Activated naive CD4-positive, alpha-beta T cell treated with anti-CD3 and anti-CD28 coated beads, Interleukin-2, amount 50 U/mL, for 24 hours (primary cell): ENCODE results near the gene CDCA8.

Source experiments
- H3K27ac Mint-ChIP-seq: one replicate; pipeline ENCODE4 v1.8.0; 2021; ENCODE audit warnings: mild to moderate bottlenecking, mixed read lengths
- H3K27me3 Mint-ChIP-seq: one replicate; pipeline ENCODE4 v1.8.0; 2021; ENCODE audit warnings: mixed read lengths
- H3K36me3 Mint-ChIP-seq: one replicate; pipeline ENCODE4 v1.8.0; 2021; ENCODE audit warnings: mixed read lengths
- H3K4me1 Mint-ChIP-seq: one replicate; pipeline ENCODE4 v1.8.0; 2021; ENCODE audit warnings: mixed read lengths
- H3K4me3 Mint-ChIP-seq: one replicate; pipeline ENCODE4 v1.8.0; 2021; ENCODE audit warnings: mild to moderate bottlenecking, mixed read lengths
- H3K9me3 Mint-ChIP-seq: one replicate; pipeline ENCODE4 v1.8.0; 2021; ENCODE audit warnings: mixed read lengths

CDCA8 gene

DNA sequence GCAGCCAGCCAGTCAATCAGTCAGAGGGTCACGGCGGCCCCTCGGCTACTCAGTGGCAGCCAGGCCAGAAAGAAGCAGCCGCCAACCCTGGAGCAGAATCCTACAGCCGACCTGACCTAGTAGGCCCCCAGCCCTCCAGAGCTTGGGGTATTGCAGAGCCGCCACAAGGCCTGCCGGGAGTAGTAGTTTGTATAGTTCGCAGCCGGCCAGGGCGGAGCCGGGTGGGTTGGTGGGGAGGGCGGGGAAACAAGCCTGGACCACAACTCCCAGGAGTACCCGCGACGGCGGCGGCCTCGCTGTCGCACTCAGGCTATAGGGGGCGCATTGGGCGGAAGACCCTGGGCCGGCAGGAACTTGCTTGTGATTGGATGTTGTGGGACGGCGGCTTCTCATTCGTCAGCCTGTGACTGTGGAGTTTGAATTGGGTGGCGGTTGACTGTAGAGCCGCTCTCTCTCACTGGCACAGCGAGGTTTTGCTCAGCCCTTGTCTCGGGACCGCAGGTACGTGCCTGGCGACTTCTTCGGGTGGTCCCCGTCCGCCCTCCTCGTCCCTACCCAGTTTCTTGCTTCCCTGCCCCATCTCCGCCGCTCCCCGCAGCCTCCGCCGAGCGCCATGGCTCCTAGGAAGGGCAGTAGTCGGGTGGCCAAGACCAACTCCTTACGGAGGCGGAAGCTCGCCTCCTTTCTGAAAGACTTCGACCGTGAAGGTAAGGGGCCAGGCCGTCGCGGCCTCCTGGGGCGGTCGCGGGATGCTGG lies at the start of gene CDCA8:
Gene CDCA8 (plus strand): TSS at position 439 of the 756 bp plus-strand sequence. CDS start 175 bp downstream, at position 614.
- peak within 1 kb of the TSS; percentile 93 for H3K4me3 Mint-ChIP-seq
- H3K9me3 Mint-ChIP-seq, result no peaks in the 10 kb centered on the region
- peaks cover 35% of the 10 kb centered on the region for H3K4me1 Mint-ChIP-seq
- H3K27ac Mint-ChIP-seq, result peak within 1 kb of the TSS; percentile 70
- H3K36me3 Mint-ChIP-seq, result peaks cover 10% of the 10 kb centered on the region
- no peaks in the 10 kb centered on the region for H3K27me3 Mint-ChIP-seq

DNA sequence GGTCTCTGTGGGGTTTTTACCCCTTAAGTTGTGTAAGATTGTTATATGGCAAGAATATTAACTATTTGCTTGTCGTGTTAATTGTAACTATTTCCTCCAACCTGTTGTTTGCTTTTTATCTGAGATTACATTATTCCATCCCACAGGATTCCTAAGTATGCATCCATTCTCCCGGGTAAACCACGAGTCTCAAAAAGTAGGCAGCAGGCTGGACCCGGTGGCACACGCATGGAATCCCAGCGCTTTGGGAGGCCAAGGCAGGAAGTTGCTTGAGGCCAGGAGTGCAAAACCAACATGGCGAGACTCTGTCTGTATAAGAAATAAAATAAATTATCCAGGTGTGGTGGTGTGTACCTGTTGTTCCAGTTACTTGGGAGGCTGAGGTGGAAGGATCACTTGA lies 45.0 kb upstream of the CDCA8 start:
- Mint-ChIP-seq H3K9me3 (no peaks in the 10 kb centered on the region), H3K4me1 (no peaks in the 10 kb centered on the region), H3K36me3 (no peaks in the 10 kb centered on the region), H3K27me3 (peaks cover 8% of the 10 kb centered on the region), H3K4me3 (no peak overlapping the region), H3K27ac (no peak overlapping the region)

DNA sequence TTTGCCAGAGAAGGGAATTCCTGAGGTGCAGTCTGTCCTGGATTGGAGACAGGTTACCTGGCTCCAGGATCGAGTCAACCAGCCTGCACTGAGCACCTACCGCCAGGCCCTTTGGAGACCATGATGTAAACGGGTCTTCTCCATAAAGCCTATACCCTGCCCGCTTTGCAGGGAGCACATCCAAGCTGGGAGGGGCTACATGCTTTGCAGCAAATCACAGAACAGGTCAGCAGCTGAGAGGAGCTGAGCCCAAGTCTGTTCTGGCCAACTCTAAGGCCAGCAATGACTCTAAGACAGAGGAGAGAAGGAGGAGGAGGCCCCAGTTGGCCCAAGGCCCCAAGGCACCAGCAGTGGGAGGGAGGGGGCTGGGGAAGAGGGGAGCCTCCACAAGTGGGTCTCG lies 42.1 kb upstream of the CDCA8 start:
- H3K9me3 Mint-ChIP-seq, result no peaks in the 10 kb centered on the region

DNA sequence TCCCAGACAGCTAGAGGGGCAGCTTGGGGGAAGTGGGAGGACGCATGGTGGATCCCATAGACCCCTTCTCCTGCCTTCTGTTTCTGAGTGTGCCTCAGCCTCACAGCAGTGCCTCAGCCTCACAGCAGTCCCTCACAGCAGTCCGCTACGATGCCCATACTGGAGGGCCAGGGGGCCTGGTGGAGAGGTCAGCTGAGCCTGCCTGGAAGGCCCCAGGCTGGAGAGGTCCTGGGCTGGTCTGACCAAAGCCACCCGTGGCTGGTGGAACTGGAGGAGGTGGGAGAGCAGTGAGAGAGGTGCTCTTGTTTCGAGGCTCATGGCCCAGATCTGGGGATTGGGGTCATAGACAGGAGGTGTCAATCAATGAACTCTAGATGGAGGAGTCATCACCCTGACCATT lies 41.6 kb upstream of the CDCA8 start:
- Mint-ChIP-seq H3K27me3 (peaks cover 6% of the 10 kb centered on the region), H3K36me3 (no peaks in the 10 kb centered on the region), H3K4me1 (no peaks in the 10 kb centered on the region), H3K4me3 (no peak overlapping the region), H3K9me3 (no peaks in the 10 kb centered on the region), H3K27ac (no peak overlapping the region)

More for the DNA sequence above, 42.1 kb upstream of the CDCA8 start:
- Mint-ChIP-seq H3K27ac (no peak overlapping the region), H3K4me1 (no peaks in the 10 kb centered on the region), H3K36me3 (no peaks in the 10 kb centered on the region), H3K27me3 (peaks cover 6% of the 10 kb centered on the region), H3K4me3 (no peak overlapping the region)

DNA sequence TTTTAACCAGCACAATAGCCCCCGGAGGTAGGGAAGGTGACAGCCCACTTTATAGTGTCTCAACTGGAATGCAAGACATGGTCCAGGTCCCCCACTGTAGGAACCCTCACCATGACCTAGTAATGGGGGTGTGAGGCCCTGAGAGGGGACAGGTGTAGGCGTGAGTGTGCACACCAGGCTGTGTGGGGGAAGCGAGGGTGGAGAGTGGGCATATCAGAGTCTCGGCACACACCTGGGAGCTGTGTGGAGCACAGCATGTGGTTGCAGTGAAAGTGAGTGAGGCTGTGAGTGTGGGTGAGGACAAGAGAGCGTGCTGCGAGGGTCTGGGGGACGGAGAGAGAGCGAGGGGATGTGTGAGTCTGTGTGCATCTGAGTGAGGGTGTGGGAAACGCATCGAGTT lies 40.5 kb upstream of the CDCA8 start:
- H3K36me3 Mint-ChIP-seq, result no peaks in the 10 kb centered on the region
- no peaks in the 10 kb centered on the region for H3K4me1 Mint-ChIP-seq
- H3K27ac Mint-ChIP-seq, result no peak overlapping the region
- no peak overlapping the region for H3K4me3 Mint-ChIP-seq
- peaks cover 4% of the 10 kb centered on the region for H3K27me3 Mint-ChIP-seq
- no peaks in the 10 kb centered on the region for H3K9me3 Mint-ChIP-seq

DNA sequence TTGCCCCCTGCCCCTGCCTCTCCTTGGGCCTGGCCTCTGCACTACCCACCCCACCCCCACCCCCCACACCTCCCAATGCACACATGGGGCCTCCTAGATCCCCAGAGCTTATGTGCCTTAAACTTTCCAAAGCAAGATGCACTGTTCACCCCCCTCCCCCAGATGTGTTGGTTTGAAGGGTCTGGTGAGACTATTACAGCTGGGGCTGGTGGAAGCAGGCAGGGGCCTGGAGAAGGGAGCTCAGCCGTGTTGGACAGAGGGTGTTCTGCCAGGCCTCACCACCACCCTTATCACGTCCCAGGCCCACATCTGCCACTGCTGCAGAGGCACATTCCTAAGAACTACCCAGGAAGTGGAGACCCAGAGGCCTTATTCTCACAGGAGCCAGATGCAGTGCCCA lies 39.3 kb upstream of the CDCA8 start:
- Mint-ChIP-seq H3K36me3 (no peaks in the 10 kb centered on the region), H3K4me1 (no peaks in the 10 kb centered on the region), H3K4me3 (no peak overlapping the region), H3K27ac (no peak overlapping the region), H3K9me3 (no peaks in the 10 kb centered on the region), H3K27me3 (no peaks in the 10 kb centered on the region)

DNA sequence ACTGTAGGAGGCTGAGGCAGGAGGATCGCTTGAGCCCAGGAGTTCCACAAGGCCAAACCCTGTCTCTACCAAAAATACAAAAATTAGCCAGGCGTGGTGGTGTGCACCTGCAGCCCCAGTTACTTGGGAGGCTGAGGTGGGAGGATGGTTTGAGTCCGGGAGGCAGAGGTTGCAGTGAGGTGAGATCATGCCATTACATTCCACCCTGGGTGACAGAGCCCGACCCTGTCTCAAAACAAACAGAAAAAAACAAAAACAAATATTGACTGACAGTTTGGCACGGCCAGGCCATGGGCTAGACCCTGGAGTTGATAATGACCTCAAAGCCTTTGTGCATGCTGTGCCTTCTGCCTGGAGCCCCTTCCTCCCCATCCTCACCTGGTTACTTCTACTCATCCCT lies 38.4 kb upstream of the CDCA8 start:
- H3K4me3 Mint-ChIP-seq, result no peak overlapping the region

DNA sequence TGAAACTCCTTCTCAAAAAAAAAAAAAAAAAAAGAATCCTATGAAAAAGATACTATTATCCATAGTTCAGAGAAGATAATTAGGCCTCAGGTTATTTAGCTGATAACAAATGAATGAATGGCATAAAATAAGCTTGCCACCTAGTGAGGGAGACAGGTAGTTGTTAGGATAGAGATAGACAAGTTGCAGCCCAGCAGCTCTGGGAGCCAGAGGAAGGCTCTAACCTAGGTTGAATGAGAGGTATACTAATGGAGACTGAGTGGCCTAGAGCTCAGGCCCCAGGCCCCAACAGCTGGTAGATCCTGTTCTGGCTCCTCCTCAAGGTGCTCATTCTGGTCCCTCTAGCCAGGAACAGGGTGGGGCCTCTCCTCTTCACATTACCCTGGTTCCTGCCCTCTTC lies 37.0 kb upstream of the CDCA8 start:
- Mint-ChIP-seq H3K27ac (no peak overlapping the region), H3K36me3 (no peaks in the 10 kb centered on the region), H3K27me3 (peaks cover under 1% of the 10 kb centered on the region), H3K4me1 (no peaks in the 10 kb centered on the region), H3K4me3 (no peak overlapping the region), H3K9me3 (no peaks in the 10 kb centered on the region)

More for the DNA sequence above, 38.4 kb upstream of the CDCA8 start:
- Mint-ChIP-seq H3K9me3 (no peaks in the 10 kb centered on the region), H3K27ac (no peak overlapping the region), H3K36me3 (no peaks in the 10 kb centered on the region), H3K4me1 (no peaks in the 10 kb centered on the region), H3K27me3 (no peaks in the 10 kb centered on the region)

DNA sequence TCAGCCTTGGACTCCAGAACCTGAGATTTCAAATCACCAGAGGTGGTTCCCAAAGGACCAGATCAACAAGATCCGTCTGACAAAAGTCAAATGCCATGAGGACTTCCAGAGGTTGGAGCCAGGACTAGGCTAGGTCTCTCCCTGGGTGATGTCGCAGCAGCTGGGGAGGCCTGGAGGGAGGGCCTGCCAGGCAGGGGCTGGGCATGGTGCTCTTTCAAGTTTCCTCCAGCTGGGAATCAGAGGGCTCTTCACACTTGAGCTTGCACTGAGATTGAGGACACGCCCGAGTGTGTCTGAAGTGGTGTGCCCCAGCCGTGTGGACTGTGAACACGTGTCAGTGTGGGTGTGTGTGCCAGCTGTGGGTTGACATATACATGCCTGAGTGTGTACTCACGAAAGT lies 36.3 kb upstream of the CDCA8 start:
- H3K27me3 Mint-ChIP-seq, result peaks cover 2% of the 10 kb centered on the region
- no peaks in the 10 kb centered on the region for H3K9me3 Mint-ChIP-seq
- H3K36me3 Mint-ChIP-seq, result no peaks in the 10 kb centered on the region
- H3K4me3 Mint-ChIP-seq, result no peak overlapping the region
- no peak overlapping the region for H3K27ac Mint-ChIP-seq
- H3K4me1 Mint-ChIP-seq, result no peaks in the 10 kb centered on the region

DNA sequence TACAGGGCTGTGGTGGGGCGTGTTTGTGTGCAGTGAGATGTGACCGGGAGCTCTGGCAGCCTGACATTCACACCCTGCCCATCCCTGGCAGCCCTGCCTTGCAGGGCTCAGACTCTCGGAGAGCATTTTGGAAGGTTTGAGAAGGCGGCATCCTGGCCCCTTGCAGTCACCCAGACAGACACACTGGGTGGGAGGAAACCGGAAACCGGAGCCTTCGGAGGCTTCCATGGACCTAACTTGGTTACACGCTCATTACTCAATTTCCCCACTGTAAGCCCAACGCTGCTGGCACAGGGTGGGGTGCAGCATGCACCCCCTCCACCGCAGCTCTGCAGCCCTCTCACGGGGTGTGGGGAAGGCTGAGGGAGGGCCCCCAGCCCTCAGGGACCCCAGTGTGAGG lies 35.4 kb upstream of the CDCA8 start:
- no peaks in the 10 kb centered on the region for H3K9me3 Mint-ChIP-seq
- no peak overlapping the region for H3K27ac Mint-ChIP-seq
- H3K4me3 Mint-ChIP-seq, result no peak overlapping the region
- H3K4me1 Mint-ChIP-seq, result no peaks in the 10 kb centered on the region
- no peaks in the 10 kb centered on the region for H3K36me3 Mint-ChIP-seq
- H3K27me3 Mint-ChIP-seq, result peaks cover 2% of the 10 kb centered on the region

DNA sequence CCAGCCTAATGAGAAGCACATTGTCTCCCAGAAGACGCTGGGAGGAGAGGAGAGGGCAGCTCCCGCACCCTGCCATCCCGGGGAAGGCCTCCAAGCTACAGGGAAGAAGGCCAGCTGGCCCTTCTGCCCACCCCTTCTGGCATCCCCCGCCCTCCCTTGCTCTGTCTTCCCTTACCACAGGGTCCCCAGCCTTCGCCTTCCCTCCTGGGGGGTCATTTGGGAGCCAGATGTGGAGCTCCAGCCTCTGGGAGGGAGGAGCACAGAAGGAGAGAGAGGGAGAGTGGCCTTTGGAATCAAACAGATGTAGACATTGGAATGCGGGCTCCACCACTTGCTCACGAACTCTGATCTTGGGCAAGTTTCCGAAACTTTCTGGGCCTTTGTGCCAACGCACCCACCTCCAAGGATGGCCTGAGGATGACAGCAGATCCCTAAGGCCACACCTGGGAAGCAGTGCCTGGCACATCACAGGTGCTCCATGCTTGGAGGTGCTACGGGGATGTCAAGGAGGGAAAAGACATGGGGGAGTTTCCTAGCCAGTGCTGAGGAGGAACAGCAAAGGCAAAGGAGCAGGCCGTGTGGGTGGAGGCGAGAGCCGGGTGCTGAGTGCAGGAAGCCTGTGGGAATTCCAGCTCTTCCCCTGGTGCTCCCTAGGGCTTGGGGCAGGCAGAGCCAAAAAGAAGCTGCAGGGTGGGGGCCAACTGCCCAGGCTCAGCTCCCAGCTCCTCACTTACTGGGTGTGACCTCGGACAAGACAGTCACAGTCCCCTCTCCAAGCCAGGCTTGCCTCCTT lies 34.5 kb upstream of the CDCA8 start:
- Mint-ChIP-seq H3K4me1 (no peaks in the 10 kb centered on the region), H3K9me3 (no peaks in the 10 kb centered on the region), H3K36me3 (no peaks in the 10 kb centered on the region), H3K27ac (no peak overlapping the region), H3K27me3 (peaks cover 2% of the 10 kb centered on the region), H3K4me3 (no peak overlapping the region)

DNA sequence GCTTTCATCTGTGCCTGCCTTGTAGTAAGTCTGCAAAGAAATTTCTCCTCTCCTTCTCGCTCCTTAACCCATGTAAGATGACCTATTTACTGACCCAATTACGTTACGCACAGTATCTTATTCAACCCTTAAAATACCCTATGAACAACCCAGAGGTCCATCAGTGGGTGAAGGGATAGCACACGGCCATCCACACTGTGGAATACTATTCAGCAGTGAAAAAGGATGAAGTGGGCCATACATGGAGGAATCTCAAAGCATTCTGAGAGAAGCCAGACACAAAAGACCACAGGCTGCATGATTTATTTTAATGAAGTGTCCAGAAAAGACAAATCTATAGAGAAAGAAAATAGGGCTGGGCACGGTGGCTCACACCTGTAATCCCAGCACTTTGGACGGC lies 33.8 kb upstream of the CDCA8 start:
- Mint-ChIP-seq H3K27me3 (peaks cover 2% of the 10 kb centered on the region), H3K4me3 (no peak overlapping the region), H3K4me1 (no peaks in the 10 kb centered on the region), H3K9me3 (no peaks in the 10 kb centered on the region), H3K27ac (no peak overlapping the region), H3K36me3 (no peaks in the 10 kb centered on the region)

DNA sequence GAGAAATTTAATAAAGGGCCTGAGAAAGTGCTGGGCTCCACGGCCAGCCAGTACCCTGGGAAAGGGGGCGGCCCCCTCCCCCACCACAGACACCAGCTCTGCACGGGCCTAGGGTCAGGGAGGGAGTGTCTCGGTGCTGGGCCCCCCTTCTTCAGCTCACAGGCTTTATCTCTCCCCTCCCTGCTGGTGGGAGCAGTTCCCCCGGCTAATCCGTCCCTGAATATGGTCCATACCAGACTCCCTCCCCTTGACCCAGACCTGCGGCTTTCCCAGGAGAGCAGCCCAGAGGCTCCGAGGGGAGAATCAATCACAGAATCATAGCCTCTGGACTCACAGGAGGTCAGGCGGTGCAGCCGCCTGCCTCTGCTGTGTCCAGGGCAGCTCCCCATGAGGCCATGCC lies 31.7 kb upstream of the CDCA8 start:
- no peak overlapping the region for H3K4me3 Mint-ChIP-seq
- no peaks in the 10 kb centered on the region for H3K9me3 Mint-ChIP-seq
- peaks cover 2% of the 10 kb centered on the region for H3K27me3 Mint-ChIP-seq
- H3K27ac Mint-ChIP-seq, result no peak overlapping the region
- H3K4me1 Mint-ChIP-seq, result no peaks in the 10 kb centered on the region
- H3K36me3 Mint-ChIP-seq, result no peaks in the 10 kb centered on the region

DNA sequence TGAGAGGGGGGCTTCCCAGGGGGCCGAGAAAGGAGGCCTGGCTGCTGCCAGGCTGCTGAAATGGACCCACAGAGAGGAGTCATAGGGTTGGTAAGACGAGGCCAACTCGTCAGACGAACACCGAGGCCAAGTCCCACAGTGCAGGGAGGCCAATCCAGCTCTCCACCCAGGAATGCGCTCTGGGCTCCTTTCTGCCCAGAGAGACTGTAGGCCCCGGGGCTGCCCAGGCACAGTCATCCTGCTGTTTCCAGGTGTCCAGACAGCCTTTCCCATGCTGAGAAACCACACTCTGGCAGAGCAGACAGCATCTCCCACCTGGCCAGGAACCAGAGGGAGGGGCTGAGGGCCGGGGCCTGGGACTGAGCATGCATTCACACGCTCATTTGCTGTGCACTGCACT lies 30.9 kb upstream of the CDCA8 start:
- peaks cover 2% of the 10 kb centered on the region for H3K27me3 Mint-ChIP-seq
- H3K27ac Mint-ChIP-seq, result no peak overlapping the region
- H3K36me3 Mint-ChIP-seq, result no peaks in the 10 kb centered on the region
- H3K4me3 Mint-ChIP-seq, result no peak overlapping the region
- H3K4me1 Mint-ChIP-seq, result no peaks in the 10 kb centered on the region
- H3K9me3 Mint-ChIP-seq, result no peaks in the 10 kb centered on the region

DNA sequence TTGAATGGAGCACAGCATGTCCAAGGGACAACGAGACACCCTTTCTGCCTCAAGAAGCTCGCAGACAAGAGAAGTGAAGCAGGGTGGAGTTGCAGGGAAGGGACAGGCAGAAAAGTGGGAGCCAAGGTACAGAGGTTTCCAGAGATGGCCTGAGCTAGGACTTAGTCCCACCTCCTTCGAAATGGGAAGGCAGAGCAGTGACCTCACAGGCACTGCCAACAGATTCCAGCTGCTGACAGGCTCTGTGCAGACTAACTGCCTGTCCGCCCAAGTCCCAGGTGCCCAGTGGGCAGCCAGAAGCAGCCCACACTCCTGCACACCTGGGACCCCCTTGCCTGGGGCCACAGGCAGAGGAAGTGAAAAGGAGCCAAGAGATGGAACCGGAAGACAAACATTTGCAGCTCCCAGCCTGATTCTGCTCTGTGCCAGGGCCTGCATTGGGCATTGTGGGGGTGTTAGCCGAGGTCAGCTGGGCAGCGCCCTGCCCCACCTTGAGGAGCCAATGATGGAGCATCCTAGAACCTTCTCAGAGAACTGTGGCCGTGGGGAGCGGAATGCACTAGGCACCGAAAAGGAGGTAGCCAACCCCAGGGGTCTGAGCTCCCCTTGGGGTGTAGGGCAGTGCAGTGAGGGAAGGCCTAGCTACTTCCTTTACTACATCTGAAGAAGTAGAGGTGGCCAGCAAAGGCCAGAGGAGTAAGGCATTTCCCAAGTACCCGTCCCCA lies 30.1 kb upstream of the CDCA8 start:
- peak overlapping the region; percentile 41 for H3K27ac Mint-ChIP-seq
- no peak overlapping the region for H3K4me3 Mint-ChIP-seq
- H3K9me3 Mint-ChIP-seq, result no peaks in the 10 kb centered on the region
- no peaks in the 10 kb centered on the region for H3K36me3 Mint-ChIP-seq
- no peaks in the 10 kb centered on the region for H3K4me1 Mint-ChIP-seq
- H3K27me3 Mint-ChIP-seq, result peaks cover 2% of the 10 kb centered on the region
